ENCODE measurements around the gene RNF166.
"Not testable (repeated sequence)": the region's sequence is repeated elsewhere in the genome, so short reads cannot be mapped to it uniquely, and the experiment has no call there.

RNF166 gene

GRCh38 chr16:88678224-88678979 lies 27.8 kb downstream of the RNF166 start:
- DNase-seq: no peak

DNA sequence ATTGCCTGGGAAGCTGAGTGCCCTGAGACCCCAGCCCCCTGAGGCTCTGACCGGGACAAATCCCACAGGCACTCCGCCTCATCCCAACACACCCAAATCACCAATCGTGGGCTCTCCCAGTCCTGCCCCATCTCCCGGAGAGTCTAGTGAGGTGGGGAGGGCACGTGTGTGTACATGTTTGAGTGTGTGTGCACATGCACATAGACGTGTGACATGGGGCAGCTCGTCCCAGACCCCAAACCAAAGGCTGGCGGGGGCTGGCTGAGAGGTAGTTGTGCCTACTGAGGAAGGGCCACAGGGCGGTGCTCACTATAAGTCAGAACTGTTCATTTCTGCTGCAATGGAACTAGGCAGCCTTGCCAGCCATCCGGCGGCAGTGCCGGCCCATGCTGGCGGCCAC lies 28.5 kb downstream of the RNF166 start:
- no peak for DNase-seq

DNA sequence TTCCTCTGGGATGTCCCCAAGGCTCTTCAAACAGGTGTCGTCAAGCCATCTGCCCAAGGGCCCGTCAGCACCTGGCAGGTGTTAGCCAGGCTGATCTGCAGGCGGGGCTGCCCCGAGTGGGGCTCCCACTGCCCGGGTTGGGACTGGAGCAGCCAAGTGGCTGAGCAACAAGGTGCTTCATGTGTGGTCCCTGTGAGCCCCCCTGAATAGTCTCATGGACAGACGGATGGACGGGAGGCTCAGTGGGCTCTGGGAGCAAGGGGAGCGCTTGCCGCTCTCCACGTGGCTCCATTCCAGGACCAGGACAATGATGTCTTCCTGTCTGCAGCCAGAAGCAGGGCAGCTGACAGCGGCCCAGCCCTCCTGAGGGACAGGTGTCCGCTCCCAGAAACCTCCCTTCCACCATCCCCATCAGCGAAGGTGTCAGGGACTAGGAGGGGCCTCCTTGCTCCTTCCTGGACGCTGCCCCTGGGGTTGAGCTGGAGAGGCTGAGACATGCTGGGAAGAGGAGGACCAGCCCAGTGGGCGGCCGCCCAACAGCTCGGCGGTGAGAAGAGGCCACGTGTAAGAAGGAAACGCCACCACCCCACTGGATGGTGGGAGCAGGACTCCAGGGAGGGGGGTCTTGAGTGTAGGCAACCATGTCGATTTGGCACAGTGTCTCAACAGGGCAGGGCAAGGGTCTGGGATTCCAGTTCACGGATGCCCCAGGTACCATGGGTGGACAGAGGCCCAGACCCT lies 29.5 kb downstream of the RNF166 start:
- no peak for DNase-seq

- DNase-seq: no peak
Observed at GRCh38 chr16:88673716-88674379, 32.4 kb downstream of the RNF166 start.

DNA sequence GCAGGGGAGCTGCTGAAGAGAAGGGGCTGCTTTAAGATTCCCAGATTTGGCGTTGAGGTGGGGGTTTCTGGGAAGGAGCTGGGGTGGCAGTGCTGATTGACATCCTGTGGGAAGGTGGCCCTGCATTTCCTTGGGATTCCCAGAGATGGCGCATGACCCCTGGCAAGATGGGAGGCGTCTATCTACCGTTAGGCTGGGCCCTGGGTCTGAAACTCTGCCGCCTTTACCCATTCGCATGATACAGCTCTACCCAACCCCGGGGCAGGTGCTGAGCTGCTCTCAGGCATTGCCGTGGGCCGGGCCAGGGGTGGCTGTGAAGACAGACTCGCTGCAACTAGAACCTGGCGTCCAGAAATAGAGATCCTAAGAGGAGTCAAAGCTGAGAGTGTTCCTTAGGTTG lies 33.4 kb downstream of the RNF166 start:
- DNase-seq: no peak

DNA sequence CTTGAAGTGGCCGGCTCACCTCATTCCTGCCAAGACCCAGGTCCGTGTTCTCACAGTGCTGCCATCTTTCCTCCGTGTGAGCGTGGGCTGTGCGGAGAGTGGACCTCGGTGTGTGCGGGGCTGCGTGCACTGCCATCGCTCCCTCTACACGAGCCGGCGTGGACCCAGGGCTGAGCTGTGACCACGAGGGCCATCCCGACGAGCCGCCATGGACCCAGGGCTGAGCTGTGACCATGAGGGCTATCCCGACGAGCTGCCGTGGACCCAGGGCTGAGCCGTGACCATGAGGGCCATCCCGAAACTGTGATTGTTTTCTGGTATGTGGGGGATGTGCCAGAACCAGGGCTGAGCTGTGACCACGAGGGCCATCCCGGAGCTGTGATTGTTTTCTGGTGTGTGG lies 34.4 kb downstream of the RNF166 start:
- DNase-seq: no peak

DNA sequence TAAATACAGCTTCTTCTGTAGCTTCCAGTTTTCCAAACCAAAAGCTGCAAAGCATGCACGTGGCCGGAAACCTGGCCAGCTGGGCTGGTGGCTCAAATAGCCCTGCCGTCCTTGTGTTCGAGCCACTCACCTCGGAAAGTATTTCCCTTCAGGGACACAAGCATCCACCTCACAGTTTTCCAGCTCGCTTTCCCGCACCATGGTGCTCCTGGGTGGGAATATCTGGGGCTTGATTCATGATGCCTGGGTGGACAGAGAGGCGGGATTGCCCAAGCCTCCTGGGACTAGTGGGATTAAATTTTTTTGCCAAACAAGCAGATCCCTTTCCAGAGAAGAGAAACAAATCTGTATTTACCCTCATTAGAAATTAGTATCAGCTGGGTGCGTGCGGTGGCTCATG lies 36.2 kb downstream of the RNF166 start:
- DNase-seq: no peak

DNA sequence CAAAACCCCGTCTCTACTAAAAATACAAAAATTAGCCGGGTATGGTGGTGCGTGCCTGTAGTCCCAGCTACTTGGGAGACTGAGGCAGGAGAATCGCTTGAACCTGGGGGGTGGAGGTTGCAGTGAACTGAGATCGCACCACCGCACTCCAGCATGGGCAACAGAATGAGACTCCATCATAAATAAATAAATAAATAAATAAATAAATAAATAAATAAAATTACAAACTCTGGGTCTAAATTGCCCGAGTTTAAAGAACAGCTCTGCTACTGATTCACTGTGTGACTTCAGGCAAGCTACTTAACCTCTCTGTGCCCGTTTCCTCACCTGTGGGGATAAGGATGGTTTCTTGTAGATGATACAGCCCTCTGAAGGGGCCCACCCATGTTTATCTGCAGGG lies 36.7 kb downstream of the RNF166 start:
- DNase-seq: not testable (repeated sequence)

- no peak for DNase-seq
Observed at GRCh38 chr16:88667461-88667860, 38.7 kb downstream of the RNF166 start.

DNA sequence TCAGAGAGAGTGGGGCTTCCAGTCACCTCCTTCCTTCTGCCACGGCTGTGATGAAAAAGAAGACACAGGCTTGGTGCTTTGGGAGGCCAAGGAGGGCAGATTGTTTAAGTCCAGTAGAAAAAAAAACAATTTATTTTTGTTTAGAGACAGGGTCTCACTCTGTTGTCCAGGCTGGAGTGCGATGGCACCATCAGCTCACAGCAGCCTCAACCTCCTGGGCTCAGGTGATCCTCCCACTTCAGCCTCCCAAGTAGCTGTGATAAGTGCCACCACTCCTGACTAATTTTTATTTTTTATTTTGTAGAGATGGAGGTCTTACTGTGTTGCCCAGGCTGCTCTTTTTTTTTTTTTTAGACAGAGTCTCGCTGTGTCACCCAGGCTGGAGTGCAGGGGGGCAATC lies 40.6 kb downstream of the RNF166 start:
- no peak for DNase-seq

DNA sequence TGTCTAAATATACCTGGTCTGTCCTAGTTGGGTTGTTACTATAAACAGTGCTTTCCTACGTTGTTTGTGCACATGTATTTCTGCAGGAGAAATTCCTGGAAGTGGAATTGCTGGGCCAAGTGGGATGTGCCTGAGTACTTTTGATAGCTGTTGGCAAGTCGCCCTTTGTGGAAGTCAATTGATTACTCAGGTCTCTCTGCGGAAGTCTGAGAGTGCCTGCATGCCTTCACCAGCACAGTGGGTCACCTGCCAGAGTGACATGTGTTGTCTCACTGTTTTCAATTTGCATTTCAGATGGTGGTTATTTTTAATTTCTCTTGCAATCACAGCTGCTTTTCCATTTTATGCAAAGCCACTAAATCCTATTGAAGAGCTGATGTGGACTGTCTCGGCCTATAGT lies 41.1 kb downstream of the RNF166 start:
- DNase-seq: no peak

DNA sequence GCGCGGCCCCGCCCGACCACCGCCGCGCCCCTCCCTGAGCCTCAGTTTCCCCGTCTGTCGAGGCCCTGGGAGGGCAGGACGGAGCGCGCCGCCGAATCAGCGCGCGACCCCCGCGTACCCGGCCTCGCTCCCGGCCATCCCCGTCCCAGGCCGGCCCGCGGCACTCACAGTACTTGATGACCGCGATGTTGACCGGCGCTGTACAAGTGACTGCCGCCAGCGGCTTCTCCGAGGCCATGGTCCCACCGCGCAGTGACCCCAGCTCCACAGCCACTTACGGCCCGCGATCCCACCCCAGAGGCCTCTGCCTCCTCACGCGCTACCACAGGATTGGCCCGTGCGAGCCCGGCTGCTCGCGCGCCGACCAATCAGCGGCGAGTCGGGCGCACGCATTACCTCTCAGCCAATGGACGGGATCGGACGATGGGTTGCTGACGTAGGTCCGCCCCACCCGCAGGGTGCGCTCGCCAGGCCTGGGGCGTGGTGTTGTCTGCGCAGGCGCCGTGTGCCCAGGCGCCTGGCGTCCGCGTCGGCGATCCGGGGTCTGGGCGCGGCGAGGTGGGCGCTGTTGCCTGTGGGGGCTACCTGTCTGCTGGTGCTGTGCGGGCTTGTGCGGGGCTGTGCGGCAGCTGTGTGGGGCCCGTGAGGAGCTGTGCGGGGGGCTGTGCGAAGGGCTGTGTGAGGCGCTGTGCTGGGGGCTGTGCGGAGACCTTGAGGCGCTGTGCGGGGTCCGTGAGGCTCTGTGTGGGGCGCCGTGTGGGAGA lies 43.2 kb downstream of the RNF166 start, which contains the start of gene MVD:
MVD (minus strand) TSS at position 249 of the 764 bp plus-strand sequence; CDS start at position 238, 11 bp downstream.
- peak; percentile 72 to 99 (median 96) for DNase-seq

GRCh38 chr16:88662222-88662842 lies 43.9 kb downstream of the RNF166 start:
- DNase-seq: peak in 1 of 51 donors; percentile 56

GRCh38 chr16:88661468-88661867 lies 44.7 kb downstream of the RNF166 start:
- no peak for DNase-seq

DNA sequence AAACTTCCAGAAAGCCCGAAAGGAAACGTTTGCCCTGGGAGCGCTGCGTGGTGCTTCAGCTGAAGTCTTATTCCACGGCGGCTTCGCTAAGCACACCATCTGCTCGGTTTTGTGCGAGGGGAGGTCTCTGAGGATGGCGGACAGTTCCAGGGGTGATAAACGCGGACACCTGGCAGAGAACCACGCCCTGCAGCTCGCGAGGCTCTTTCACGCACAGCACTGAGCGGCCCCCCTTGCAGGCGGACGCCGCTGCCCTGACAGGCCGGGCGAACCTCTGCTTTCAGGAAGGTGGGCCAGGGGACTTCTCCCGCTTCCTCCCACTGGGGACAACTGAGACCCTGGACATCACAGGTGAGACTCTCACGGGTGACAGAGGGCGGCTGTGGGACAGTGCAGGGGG lies 47.0 kb downstream of the RNF166 start:
- DNase-seq: no peak

DNA sequence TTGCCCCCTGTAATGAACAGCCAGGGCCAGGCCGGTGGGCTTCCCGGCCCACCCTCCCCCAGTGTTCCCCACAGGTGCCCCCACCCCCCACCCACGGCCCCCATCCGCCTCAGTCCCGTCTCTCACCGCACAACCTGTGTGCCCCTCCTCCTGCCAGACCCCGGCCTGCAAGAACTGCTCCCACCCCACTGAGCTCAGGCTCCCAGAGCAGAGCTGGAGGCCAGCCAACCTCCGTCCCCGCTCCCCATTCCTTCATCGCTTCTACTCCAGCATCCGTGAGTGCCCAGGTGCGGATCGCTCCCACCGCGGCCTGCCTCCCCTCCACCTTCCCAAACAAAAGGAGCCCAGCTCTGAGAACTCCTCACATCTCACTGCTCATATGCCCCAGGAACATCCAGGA lies 47.5 kb downstream of the RNF166 start:
- no peak for DNase-seq

DNA sequence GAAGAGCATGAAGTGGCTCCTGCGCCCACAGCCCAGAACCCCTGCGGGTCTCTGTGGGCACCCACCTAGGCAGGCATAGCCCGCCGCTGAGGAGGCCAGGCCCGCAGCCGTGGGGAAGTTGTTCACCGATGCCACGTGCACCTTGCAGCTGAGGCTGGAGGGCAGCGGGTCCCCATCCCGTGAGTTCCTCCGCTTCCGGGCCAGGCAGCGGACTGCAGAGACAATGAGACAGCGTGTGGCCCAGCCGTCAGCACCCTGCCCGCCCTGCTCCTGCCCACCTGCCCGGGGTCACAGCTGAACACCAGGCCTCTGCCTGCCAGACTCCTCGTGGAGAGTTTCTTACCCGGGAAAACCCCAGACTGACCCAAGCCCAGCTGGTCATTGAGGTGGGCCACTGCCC lies 48.8 kb downstream of the RNF166 start:
- DNase-seq: no peak

DNA sequence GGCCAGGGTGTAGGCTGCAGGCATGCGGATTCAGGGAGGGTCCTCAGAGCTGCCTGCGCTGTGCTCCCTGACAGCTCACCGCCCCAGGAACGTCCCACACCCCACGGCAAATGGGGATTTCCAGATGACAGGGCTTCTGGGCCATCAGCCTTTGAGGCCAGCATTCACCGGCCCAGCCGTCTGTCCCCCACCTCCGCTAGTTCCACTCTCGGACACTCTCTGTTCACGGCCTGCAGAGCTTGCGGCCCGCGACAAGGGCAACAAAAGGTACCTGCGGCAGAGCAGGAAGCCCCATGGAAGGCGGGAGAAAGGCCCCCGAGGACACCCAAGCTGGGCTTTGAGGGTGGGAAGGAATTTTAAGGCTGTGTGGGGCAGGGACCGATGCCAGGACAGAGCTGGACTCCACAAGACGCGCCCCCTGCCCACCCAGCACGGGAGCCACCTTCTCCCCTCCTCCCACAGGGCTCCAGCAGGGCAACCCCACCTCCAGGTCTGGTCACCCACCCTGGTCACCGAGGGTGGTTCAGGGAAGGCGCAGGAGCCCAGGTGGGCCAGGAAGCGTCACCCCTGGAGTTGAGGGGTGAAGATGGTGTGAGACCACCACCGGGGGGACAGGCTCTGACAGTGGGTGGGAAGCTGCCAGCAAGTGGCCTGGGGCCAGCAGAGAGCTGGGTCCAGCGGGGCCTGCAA lies 49.8 kb downstream of the RNF166 start:
- no peak for DNase-seq

DNA sequence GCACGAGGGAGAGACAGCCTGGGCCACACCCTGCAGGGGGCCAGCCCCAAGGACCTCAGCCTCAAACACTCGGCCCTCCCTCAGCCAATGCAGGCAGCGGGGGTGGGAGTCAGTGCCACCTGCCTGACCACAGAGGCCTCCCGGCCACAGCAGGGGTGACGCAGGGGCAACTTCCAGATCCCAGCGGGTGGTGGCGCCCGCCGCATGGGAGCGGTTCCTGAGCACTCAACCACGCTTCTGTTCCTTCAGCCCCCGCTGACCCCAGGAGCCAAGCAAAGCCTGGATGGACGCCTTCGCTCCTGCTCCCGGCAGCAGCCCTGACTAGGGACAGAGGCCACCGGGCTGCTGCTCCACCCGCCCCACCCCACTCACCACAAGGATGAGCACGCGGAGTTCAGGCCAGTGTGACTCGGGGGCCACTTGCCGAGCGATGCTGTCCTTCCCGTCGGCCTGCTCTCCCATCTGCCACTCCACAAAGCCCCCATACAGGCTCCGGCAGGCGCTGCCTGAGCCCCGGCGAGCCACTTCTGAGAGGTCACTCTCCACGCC lies 50.4 kb downstream of the RNF166 start:
- DNase-seq: no peak

GRCh38 chr16:88655053-88655732 lies 51.0 kb downstream of the RNF166 start:
- no peak for DNase-seq
